Upper lobe of left lung (tissue), 4 donors: Measurements from ENCODE around the gene CHL1.

Experiments used
- POLR2A ChIP-seq, 4 donors: fragments of 450-650 bp; IDR thresholded peaks; one replicate each; pipeline ENCODE4 v1.5.1; 2016 to 2017; ENCODE audit warnings: antibody characterized with exemption in 4 of 4, mild to moderate bottlenecking in 2 of 4
- TF ChIP-seq, protein P1 (sequence below), 6 experiments: fragments of 450-650 bp in 4 of 6; fragments of 200-600 bp in 2 of 6; sonication (generic) in 2 of 6; IDR thresholded peaks; one replicate each; pipeline ENCODE4 v1.5.1; 2016 to 2019; ENCODE audit warnings: antibody characterized with exemption in 6 of 6

DNA sequence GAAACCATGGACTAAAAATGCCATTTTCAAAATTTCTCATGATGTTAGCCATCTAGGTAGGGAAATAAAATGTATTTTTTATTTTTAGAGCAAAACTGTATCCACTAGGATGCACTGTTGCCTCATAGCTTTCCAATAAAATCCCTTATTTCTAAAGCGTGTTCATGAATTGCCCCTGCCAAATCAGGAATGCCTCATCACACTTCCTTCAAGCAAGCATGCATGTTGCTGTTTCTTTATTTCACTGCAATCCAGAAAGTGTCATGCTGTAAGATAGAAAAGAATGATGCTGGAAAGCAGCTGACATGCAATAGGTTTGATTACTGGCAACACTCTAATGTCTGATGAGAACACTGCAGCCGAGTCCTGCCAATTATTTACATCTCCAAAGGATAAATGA, 239.5 kb downstream of the CHL1 start:
- TF ChIP-seq, protein P1, sequence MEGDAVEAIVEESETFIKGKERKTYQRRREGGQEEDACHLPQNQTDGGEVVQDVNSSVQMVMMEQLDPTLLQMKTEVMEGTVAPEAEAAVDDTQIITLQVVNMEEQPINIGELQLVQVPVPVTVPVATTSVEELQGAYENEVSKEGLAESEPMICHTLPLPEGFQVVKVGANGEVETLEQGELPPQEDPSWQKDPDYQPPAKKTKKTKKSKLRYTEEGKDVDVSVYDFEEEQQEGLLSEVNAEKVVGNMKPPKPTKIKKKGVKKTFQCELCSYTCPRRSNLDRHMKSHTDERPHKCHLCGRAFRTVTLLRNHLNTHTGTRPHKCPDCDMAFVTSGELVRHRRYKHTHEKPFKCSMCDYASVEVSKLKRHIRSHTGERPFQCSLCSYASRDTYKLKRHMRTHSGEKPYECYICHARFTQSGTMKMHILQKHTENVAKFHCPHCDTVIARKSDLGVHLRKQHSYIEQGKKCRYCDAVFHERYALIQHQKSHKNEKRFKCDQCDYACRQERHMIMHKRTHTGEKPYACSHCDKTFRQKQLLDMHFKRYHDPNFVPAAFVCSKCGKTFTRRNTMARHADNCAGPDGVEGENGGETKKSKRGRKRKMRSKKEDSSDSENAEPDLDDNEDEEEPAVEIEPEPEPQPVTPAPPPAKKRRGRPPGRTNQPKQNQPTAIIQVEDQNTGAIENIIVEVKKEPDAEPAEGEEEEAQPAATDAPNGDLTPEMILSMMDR (IDR thresholded peaks at IDR 0.05), result no peak
- no peak for TF ChIP-seq POLR2A (IDR thresholded peaks at IDR 0.05)
